Measurements from ENCODE around the gene HNMT.
"Not testable (repeated sequence)": the region's sequence is repeated elsewhere in the genome, so short reads cannot be mapped to it uniquely, and the experiment has no call there.

HNMT gene

DNA sequence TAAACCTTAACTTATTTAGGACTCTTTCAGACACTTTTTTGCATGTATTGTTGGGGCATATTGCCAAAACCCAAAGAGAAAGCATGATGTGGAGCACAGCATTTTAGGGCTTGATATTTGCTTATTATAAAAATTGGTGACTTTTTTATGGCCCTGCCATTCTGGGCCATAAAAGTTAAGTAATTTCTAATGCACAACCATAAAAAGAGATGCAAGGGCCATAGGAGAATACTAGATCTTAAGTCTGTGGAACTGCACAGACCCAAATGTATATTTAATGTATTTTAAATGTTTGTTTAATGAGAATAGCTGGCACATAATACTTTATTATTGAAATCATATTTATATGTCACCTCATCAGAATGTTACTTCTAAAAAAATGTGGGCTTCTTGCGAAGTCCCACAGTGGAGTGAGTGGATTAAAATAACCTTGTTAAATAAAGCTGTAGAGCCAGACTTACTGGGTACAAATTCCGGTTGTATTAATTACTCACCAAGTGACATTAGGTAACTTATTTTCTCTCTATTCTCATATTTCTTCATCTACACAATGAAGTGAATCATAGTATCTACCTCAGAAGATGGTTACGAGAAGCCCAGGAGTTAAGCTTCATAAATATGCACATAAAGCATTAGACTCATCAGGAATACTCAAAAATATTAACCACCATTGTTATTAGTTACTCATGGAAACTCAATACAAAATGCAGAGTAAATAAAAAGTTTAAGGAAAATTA lies 52.2 kb downstream of the HNMT start:
- DNase-seq: no peak

DNA sequence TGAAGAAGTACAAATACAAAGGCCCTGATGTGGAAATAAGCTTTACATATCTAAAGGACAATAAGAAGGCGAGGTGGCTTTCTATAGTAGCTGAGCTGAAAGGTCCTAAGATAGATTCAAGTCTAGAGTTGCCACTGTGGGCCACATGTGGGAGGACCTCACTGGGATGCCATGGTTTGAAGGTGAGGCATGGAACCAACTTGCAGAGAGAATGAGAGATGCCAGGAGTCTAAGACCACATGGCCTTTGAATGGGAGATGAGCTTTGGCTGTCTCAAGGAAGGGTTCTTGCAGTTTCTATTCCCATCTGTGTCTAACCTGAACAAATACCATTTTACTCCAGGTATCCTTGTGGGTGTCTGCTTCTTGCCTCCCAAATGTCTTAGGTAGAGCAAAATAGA lies 53.6 kb downstream of the HNMT start:
- no peak for DNase-seq

DNA sequence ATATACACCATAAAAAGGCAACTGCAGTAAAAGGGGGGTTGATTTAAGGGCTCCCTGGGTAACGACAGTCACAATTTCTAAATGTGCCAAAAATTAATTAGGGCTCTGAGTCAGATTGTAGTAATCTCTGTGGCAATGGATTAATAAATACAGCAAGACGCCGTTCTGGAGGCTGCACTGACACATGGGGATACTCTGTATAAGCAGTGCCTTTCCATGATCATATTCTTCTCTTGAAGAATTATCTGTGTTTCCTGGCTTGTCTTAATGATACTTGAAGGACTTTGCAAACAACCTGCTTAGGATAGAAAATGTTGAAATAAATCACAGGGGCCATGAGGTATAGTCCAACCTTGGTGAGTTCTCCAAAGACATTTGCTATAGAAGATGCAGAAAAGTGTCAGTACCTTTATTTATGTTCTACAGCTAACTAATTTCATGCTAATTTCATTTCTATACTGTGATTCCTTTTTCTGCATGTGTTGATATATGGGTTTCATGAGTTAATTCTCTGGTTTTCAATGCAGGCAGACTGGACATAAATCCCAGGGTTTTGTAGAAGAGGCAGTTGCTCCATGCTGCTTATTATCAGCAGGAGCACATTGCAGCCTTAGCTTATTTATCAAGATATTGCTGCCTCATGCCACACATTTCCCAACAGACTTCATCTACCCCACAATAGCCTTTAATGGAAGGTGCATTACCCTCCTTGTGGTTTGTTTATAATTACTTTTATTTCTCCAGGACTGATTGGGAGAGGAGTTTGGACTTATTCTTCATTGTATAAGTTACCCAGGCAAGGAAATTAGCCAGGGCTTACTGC lies 54.8 kb downstream of the HNMT start:
- DNase-seq: no peak

DNA sequence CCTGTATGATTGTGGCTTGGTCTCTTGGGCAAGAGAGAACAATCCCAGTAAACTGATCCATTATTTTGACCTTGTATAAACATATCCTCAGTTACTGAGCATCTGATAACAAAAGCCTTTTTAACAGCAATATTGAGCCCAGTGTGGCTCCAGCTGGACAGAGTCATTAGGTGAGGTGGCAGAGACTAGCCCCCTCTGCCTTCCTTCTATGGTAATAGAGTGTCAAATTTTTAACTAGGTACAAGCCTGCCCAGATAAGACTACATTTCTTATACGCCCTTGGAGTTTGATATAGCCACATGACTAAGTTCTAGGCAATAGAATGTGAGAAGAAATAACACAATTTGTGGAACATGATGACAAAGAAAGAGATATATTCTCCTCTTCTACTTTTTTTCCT lies 56.2 kb downstream of the HNMT start:
- no peak for DNase-seq

DNA sequence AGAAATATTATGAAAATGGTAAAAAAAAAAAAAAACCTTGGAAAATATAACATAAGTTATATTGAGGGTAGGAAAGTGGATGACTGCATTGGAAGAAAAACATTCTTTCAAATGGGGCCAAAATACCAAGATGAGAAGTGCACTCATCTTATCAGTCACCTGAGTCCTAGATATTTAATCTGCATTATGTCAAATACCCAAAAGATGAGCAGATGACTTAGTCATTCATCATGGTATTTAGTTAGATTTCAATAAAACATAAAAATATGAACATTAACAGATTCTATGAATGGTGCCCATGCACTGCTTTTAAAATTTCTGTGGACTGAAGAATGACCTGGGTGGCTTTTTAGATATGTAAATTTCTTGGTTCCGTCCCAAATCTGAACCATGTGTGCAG lies 56.9 kb downstream of the HNMT start:
- no peak for DNase-seq

DNA sequence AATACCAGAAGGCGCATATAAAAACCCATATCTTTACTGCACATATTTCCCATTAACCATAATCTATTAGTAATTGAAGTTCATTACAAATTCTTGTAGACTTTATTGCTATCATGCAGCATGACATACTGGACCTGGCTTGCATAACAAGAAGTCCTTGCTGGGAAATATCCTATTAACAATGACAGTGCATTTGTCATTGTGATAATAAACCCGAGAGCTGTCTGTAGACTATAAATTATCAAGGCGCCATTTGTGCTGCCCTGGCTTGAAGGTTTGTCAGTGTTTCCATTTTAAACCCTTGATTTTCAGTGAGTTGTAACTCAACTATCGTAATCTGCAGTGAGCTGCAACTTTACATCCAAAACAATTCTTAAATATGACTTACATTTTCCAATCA lies 59.0 kb downstream of the HNMT start:
- no peak for DNase-seq

DNA sequence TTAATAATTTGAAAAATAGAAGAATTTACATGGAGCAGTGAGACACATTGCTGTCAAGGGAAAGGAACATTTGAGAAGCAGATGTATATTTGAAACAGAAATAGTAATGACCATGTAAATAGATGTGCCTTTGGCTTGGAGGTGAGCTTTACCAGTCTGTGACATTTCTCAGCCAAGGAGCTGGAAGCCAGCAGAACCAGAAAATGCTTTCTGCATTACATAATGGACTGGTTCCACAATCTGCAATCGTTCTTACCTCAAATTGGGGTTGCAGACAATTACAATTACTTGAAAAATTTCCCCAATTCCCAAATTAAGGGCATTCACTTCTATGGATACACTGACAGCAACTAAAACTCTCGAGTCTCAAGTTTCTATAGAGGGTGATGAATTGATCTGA lies 59.7 kb downstream of the HNMT start:
- DNase-seq: no peak

DNA sequence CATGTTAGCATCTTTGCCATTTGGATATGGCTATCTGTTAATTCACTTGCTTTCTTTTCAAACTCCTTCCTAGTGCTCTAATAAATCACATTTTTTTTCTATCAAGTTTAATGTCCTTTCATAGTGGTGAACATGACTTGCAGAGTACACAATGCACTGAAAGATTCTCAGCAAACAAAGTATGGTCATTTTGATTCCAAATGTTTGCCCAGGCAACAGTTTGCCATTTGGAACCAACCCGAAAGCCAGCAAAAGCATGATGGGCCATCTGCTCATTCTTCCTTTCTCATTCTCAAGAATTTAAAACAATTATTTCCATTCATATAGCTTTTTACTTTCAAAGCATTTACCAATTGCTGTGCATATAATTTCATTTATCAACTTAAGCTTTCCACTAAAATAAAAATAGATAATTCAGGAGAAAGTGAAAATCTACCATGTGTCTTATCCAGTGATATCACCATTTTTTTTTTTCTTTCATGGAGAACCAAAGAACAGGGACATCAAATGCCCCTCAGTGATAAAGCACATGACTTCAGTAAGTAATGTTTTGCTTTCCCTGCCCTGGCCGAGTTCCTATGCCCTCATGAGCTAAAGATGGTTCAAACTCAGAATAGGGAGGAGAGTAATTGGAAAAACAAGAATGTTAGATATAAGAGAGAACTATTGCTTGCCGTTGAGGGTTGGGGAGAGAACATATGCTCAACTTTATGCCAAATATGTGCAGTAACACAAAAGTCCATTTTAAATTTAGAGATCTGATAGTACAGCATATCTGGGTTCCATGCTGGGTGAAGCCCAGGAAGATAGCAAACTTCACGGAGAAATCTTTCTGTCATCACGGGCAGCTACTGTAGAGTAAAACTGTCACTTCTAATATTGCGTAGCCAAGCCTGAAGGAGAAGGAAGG lies 62.1 kb downstream of the HNMT start:
- no peak for DNase-seq

DNA sequence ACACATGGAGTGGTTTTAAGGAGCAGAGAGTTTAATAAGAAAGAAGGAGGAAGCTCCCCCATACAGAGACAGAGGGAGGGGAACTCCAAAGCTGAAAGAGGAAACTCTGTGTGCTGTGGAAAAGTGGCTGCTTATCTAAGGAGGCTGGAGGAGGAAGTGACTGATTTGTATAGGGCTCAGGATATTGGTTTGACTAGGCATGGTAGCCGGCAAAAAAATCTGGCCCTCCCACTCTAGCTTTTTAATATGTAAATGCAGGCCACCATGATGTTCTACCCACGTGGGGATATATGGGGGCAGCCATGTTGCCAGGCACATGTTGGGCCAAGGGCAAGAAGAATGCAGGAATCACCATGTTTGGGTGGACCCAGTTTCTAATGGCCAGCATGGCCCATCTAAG lies 64.3 kb downstream of the HNMT start:
- DNase-seq: no peak

DNA sequence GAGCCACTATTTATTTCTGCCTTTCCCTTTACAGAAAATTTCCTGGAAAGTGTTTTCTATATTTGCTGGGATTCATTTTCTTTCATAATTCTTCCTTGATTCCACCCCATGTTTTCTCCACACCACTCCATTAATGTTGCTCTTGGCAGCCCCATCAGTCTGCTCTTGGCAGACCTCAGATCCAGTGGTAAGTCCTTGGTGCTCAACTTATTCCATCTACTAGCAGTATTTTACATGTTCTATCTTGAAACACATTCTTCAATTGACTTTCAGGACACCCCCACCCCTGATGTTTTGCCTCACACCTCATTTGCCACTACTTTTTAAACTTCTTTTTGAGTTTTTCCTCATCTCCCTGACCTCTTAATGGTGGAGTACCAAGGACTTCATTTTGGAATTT lies 65.0 kb downstream of the HNMT start:
- no peak for DNase-seq

DNA sequence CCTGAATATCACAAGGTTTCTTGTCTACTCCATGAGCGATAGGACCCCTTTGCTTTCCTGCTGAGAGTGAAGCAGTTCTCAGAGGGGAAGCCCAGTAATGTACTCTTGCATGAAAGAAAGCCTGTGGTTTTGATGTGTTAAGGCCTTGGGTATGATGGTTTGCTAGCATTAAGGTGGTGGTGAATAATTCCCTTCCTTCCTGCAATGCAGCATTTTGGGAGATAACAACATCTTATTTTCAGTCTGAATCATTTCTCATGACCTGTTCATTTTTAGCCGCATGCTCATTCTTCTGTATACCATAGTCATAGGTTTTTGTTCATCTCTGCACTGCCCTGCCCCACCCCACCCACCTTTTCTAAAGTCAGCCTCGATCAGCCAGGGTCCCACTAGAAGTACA lies 66.2 kb downstream of the HNMT start:
- no peak for DNase-seq

DNA sequence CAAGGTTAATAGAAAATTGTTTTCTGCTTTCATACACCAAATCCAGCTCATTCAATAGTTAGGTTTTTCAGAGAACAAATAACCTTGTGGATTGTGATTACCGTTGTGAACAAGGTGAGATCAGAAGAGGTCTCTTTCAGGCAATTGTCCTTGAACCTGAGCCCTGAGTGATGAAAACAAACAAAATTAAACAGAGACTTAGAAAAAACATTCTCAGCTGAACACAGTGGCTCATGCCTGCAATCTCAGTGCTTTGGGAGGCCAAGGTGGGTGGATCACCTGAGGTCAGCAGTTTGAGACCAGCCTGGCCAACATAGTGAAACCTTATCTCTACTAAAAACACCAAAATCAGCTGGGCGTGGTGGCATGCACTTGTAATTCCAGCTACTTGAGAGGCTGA lies 68.1 kb downstream of the HNMT start:
- no peak for DNase-seq

DNA sequence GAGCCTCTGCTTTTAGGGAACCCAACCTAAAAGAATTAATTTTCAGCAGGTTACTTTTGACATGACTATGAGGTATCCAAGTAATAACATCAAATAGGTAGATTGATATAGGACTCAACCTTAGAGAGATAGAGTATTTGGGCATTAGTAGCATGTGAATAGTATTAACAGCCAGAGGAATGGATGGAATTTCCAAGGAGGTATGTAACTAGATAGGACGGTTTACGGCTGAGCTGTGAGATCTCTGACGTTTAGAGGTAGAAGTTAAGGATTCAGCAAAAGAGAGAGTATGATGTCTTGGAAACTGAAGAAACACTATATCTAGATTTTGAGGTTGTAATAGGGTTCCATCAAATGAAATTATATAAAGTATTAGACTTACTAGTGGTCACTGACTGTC lies 70.3 kb downstream of the HNMT start:
- DNase-seq: no peak

DNA sequence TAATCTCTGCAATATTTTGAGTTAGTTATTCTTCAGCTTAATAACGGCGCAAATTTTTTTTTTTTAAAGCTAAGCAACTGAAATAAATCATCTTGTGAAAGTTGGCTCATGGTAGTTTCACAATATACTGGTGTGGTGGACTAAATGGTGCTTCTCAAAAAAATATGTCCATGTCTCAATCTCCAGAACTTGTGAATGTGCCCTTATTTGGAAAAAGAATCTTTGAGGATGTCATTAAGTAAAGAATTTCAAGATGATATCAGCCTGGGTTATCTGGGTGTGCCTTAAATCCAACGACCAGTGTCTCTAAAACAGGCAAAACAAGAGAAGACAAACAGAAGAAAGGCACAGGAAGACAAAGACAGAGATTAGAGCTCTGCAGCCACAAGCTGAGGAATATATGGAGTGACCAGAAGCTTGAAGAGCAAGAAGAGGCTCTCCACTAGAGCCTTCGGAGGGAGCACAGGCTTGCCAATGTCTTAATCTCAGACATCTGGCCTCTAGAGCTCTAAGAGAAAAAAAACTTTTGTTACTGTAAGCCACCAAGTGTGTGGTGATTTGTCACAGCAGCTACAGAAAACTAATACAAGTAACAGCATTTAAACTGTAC lies 71.4 kb downstream of the HNMT start:
- DNase-seq: no peak

DNA sequence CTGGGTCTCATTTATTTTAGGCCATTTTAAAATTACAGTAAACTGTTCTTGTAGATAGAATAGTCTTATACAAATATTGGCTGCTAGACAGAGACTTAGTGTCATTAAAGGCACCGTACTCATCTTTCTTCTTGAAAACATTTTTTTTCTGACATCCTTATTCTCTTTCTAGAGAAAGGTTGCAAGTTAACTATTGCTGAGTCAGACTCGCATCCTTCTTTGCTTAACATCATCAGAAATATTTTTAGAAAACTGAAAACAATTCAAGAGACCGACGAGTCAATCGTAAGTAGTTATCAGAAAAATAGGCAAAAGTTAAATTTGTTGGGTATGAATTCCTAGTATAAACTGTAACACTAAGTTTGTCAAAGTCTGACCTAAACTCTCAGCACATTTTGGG lies 72.2 kb downstream of the HNMT start:
- DNase-seq: no peak

DNA sequence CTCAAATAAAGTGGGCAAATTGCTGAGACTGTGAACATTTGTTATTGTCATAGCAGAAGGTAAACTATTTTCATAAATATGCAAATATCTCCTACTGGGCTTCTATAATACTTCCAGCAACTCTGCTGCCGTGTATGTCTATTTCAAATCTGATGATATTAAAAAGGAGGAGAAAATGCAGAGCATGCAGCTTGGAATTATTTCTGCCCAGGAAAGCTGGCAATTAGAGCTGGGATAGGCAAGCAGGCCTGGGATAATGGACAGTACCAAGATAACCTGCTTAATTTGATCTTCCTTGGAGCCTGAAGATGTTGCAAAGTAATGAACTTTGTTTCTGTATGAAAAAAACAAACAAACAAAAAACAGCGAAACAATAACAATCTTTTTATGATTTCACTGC lies 72.8 kb downstream of the HNMT start:
- no peak for DNase-seq

DNA sequence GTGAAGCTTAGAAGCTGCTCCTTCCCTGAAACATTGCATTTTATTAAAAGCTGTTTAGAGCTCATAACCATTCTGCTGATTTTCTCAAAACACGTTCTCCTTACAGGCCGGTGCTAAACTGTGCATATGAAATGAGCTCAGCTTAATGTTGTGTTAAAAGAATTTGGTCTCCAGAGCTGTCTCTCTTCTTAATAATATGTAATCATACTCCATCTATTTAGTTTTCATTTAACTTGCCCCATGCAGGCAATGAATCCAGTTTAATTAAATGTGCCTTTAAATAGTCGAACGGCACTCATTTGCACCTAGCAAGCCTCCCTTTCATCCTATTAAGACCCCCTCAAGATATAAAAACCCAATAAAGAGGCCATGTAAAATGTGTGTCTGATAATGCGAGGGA lies 76.3 kb downstream of the HNMT start:
- no peak for DNase-seq

DNA sequence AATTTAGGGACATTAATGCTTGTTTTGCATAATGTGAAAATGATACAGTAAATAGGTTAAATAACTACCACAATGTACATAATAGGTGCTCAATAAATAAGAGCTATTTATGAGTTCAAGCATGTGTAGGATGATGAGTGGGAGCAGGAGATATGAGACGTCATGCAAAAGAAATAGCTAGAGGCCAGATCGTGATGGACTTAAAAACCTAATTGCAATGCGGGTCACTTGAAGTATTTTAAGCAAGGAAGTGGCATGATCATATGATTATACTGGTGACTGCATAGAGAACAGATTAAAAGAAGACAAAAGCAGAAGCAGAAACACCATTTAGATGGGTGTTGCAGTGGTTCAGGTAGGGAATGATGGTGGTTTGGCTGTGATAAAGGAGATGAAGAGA lies 78.0 kb downstream of the HNMT start:
- no peak for DNase-seq

DNA sequence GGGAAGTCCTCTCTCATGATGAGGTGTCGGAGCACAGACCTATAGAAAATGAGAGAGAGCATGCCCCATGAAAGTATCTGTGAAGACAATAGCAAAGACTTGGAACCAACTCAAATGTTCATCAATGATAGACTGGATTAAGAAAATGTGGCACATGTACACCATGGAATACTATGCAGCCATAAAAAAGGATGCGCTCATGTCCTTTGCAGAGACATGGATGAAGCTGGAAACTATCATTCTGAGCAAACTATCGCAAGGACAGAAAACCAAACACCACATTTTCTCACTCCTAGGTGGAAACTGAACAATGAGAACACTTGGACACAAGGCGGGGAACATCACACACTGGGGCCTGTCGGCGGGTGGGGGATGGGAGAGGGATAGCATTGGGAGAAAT lies 79.3 kb downstream of the HNMT start:
- DNase-seq: not testable (repeated sequence)

DNA sequence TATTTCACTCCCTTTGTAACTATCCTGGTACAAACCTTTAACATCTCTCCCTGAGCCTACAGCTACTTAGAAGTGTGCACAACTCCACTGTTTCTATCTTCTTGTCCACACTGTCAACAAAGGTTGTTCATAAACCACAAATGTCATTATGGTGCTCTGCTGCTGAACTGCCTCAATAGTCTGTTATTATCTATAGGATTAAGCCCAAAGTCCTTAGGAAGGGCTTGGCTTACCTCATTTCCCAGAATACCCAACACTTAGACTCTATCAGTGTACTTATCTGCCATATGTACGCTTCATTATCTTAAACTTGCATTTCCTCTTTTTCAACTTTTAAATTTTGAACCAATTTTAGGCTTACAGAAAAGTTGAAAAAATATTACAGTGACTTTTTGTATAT lies 94.2 kb downstream of the HNMT start:
- DNase-seq: no peak

DNA sequence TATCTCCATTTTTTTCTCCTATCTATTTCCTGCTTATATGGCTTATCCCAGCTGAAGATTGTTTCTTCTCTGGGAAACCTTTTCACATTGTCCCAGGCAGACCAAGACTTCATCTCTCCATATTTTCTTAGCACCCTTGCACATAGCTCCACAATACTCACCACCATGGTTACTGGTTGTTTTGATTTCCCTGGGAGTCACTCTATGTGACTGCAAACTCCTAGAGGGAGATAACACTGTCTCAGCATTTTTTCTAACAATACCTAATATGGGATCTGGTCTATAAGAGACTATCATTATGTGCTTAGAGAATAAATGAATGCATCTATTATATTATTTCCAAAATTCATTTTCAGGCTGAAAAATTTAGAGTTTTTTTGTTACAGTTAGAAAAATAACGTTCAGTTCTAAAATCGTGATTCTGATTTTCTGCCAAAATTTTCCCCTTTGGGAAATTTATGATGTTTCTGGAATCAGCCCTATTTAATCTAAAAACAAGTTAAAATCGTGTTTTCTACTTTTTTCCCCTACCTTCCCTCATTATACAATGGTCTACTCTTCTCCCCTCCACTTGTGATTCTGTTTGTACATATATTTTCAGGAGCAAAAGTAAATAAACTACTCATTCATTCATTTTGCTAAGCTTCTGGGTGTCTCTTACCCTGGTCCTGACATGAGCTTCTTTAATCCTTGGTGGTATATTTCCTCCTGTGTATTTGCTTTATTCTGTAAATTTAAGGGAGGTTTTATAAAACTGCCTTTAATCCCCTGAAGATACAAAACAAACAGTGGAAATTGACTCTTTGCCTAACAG lies 95.4 kb downstream of the HNMT start:
- no peak for DNase-seq

DNA sequence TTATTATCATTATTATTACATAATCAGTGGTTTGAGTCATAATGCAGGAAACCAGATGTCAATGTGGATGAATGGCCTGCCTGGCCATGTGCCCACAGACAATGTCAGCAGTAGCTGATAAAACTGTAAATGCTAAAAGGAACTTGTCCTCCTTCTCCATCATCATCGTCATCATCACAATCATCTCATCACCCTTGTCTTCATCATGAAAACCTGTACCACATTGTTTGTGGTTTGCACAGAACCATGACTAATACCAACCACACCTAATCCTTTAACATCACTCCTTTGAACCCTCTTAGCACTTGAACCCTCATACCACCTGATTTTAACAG lies 96.0 kb downstream of the HNMT start:
- DNase-seq: no peak
